ENCODE results near the gene NCOA6.
A peak's percentile ranks its signal among the peaks of the same experiment; 100 is the strongest.
"Not testable (repeated sequence)": the region's sequence is repeated elsewhere in the genome, so short reads cannot be mapped to it uniquely, and the experiment has no call there.

NCOA6 gene

GRCh38 chr20:34824806-34825529 lies 483 bp downstream of the NCOA6 start:
- peak; percentile 67 to 68 for DNase-seq

- peak; percentile 91 to 95 for DNase-seq
These were observed 1.0 kb downstream of the NCOA6 start for GRCh38 chr20:34824452-34824805.

GRCh38 chr20:34824026-34824425 lies 1.4 kb downstream of the NCOA6 start:
- DNase-seq = no peak

GRCh38 chr20:34820805-34821578 lies 4.5 kb downstream of the NCOA6 start:
- DNase-seq = no peak

GRCh38 chr20:34817801-34818200 lies 7.7 kb downstream of the NCOA6 start:
- DNase-seq = no peak

GRCh38 chr20:34817072-34817471 lies 8.4 kb downstream of the NCOA6 start:
- DNase-seq = no peak

- DNase-seq = no peak
These were observed 9.8 kb downstream of the NCOA6 start for GRCh38 chr20:34815636-34816035.

GRCh38 chr20:34808583-34808982 lies 16.9 kb downstream of the NCOA6 start:
- no peak for DNase-seq

- not testable (repeated sequence) for DNase-seq
These were observed 17.4 kb downstream of the NCOA6 start for GRCh38 chr20:34807944-34808465.

GRCh38 chr20:34806255-34806654 lies 19.2 kb downstream of the NCOA6 start:
- DNase-seq = no peak

GRCh38 chr20:34798871-34799270 lies 26.6 kb downstream of the NCOA6 start:
- DNase-seq = no peak

GRCh38 chr20:34798328-34798727 lies 27.1 kb downstream of the NCOA6 start:
- DNase-seq = no peak

GRCh38 chr20:34797012-34797995 lies 28.1 kb downstream of the NCOA6 start:
- no peak for DNase-seq

GRCh38 chr20:34794006-34794585 lies 31.4 kb downstream of the NCOA6 start:
- DNase-seq = no peak

GRCh38 chr20:34792687-34793363 lies 32.6 kb downstream of the NCOA6 start:
- DNase-seq = no peak

GRCh38 chr20:34791289-34792020 lies 34.0 kb downstream of the NCOA6 start:
- no peak for DNase-seq

- DNase-seq = no peak
These were observed 44.2 kb downstream of the NCOA6 start for GRCh38 chr20:34781220-34781619.

- DNase-seq = not testable (repeated sequence)
These were observed 45.2 kb downstream of the NCOA6 start for GRCh38 chr20:34780291-34780690.

- no peak for DNase-seq
These were observed 49.3 kb downstream of the NCOA6 start for GRCh38 chr20:34776177-34776576.

GRCh38 chr20:34774886-34775285 lies 50.6 kb downstream of the NCOA6 start:
- DNase-seq = no peak

GRCh38 chr20:34774449-34774848 lies 51.0 kb downstream of the NCOA6 start:
- no peak for DNase-seq

Data from SW 1271 (cell line).